ENCODE results near the gene FHIT.

Gene FHIT

GRCh38 chr3:59800481-59800880, 1450.8 kb downstream of the FHIT start:
- DNase-seq = no peak

GRCh38 chr3:59798372-59799086, 1452.7 kb downstream of the FHIT start:
- DNase-seq = no peak

GRCh38 chr3:59797533-59797932, 1453.7 kb downstream of the FHIT start:
- no peak for DNase-seq

- DNase-seq = no peak
Observed at GRCh38 chr3:59796456-59796855, 1454.8 kb downstream of the FHIT start.

GRCh38 chr3:59795756-59796155, 1455.5 kb downstream of the FHIT start:
- DNase-seq = no peak

GRCh38 chr3:59793976-59794375, 1457.3 kb downstream of the FHIT start:
- DNase-seq = no peak

GRCh38 chr3:59791774-59792308, 1459.4 kb downstream of the FHIT start:
- no peak for DNase-seq

- DNase-seq = no peak
Observed at GRCh38 chr3:59790241-59790640, 1461.0 kb downstream of the FHIT start.

GRCh38 chr3:59788801-59789200, 1462.5 kb downstream of the FHIT start:
- DNase-seq = no peak

GRCh38 chr3:59788133-59788532, 1463.1 kb downstream of the FHIT start:
- DNase-seq = no peak

- no peak for DNase-seq
Observed at GRCh38 chr3:59786374-59786773, 1464.9 kb downstream of the FHIT start.

- DNase-seq = no peak
Observed at GRCh38 chr3:59784164-59784563, 1467.1 kb downstream of the FHIT start.

GRCh38 chr3:59783468-59783988, 1467.7 kb downstream of the FHIT start:
- DNase-seq = no peak

GRCh38 chr3:59782664-59783063, 1468.6 kb downstream of the FHIT start:
- DNase-seq = no peak

GRCh38 chr3:59780209-59780608, 1471.0 kb downstream of the FHIT start:
- DNase-seq = no peak

GRCh38 chr3:59779260-59779659, 1472.0 kb downstream of the FHIT start:
- DNase-seq = no peak

GRCh38 chr3:59777667-59778077, 1473.6 kb downstream of the FHIT start:
- DNase-seq = no peak

- DNase-seq = no peak
Observed at GRCh38 chr3:59777066-59777465, 1474.2 kb downstream of the FHIT start.

GRCh38 chr3:59775761-59776325, 1475.4 kb downstream of the FHIT start:
- no peak for DNase-seq

- no peak for DNase-seq
Observed at GRCh38 chr3:59775106-59775505, 1476.1 kb downstream of the FHIT start.

- no peak for DNase-seq
Observed at GRCh38 chr3:59774634-59775033, 1476.6 kb downstream of the FHIT start.

- no peak for DNase-seq
Observed at GRCh38 chr3:59774000-59774399, 1477.3 kb downstream of the FHIT start.

GRCh38 chr3:59772416-59773408, 1478.5 kb downstream of the FHIT start:
- no peak for DNase-seq

Measured in NCI-H2029 treated with DMSO at 0.1 percent for 48 hours (cell line).